GM20431 (cell line): ENCODE results near the gene TMEM39B.

Experiments used
- in situ Hi-C: fragments of 300-500 bp; cut with MseI, MboI; formaldehyde crosslinking; loops from one replicate; pipeline ENCODE4 v1.15.0; 2020; ENCODE audit warnings: low sequenced_read_pairs; ENCODE audit not compliant: unreplicated experiment

Gene TMEM39B

DNA sequence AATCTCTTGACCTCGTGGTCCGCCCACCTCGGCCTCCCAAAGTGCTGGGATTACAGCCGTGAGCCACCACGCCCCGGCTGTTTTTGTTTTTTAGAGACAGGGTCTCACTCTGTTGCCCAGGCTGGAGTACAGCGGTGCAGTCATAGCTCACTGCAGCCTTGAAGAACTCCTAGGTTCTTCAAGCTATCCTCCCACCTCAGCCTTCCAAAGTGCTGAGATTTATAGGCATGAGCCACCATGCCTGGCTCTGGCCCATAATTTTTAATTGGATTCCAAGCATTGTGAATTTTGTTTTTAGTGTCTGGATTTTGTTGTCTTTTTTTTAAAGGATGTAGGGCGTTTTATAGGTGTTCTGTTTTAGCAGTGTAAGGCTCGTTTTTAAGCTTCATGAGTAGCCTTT is 78.1 kb downstream of the TMEM39B start:
- in situ Hi-C loops, result no loop called here

DNA sequence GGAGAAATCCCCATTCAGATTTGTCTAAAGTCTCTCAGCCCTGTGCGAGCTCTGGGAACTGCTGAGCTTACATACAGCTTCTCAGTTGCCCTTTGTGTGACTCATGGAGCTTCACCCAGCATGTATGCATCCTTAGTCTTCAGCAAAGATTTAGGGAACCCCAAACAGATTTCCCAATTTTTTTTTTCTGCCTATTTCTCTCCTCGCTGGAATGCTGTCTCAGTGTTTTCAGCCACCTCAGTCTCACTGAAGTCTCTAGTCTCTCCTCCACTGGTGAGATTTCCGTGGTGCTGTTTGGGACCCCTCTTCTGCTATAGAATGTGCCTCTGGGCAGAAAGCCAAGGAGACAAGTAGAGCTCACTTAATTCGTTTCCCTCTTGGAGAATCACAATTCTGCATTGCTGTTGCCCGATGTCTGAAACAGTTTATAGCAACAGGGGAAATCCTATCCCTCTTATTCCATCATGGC is 78.6 kb downstream of the TMEM39B start:
- in situ Hi-C loops, result no loop called here
